Stimulated activated CD8-positive, alpha-beta memory T cell treated with anti-CD3 and anti-CD28 coated beads, Interleukin-12 subunit alpha, Interleukin-12 subunit beta, amount 100 ng/mL, for 24 hours (primary cell): ENCODE measurements around the gene RPTOR.
A peak's percentile ranks its signal among the peaks of the same experiment; 100 is the strongest.

Source experiments
- DNase-seq: peaks from one replicate; pipeline ENCODE4 v3.0.0-alpha.2; 2020; ENCODE audit errors: extremely low read depth

RPTOR gene

GRCh38 chr17:80643326-80644099 lies 98.9 kb downstream of the RPTOR start:
- no peak for DNase-seq

DNA sequence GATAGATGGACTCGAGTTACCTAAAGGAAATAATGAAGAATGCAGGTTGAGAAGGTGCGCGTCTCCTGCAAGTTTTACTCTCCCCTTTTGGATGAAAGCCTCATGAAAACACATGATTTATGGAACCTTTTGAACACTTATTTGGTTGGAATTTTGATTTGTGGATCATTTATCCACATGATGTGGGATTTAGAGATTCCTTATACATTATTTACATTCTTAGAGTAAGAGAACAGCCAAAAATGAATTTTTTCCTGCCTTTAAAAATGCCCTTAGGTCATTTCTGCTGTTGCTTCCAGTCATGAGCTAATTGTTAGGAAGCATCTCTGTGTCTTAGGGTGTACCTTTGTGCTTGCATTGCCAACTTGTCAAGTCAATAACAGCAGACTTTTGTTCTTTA lies 99.9 kb downstream of the RPTOR start:
- no peak for DNase-seq

- DNase-seq, result no peak
These were observed 101.2 kb downstream of the RPTOR start for GRCh38 chr17:80645706-80646325.

GRCh38 chr17:80646328-80646727 lies 101.7 kb downstream of the RPTOR start:
- DNase-seq, result no peak

DNA sequence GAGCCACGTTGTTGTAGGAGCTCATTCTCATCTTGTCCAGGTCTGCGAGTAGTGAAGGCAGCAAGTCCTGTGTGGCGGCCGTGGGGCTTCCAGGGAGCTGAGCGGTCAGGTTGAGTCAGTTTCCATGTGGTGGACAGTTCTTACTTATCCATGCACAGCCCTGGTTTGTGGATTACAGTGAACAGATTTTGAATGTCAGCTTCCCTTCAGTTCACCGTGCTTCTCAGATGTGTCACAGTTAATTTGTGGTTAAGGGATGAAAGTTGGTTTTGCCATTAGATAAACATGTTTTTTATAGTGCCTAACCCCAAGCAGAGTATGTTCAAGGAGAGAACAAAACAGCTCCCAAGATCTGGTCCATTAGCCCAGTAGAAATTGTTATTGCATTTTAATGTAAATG lies 103.1 kb downstream of the RPTOR start:
- DNase-seq, result no peak

GRCh38 chr17:80649200-80649644 lies 104.6 kb downstream of the RPTOR start:
- DNase-seq, result no peak

- DNase-seq, result peak; percentile 53
These were observed 105.2 kb downstream of the RPTOR start for GRCh38 chr17:80649672-80650330.

DNA sequence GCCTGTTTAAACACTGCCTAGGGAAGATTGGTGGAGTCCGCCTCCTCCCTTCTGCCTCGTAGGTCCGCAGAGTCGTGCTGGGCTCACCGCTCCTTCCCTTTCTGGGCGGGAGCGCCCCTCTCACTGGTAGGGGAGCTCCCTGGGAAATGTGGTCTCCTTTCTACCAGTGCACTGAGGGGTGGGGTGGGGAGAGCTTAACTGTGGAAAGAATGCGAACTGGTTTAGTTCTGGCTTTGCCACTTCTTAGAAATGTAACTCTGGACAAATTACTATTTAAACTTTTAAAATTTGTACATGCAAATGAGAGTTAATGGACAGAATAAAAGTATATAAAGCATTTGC lies 105.7 kb downstream of the RPTOR start:
- DNase-seq, result no peak

DNA sequence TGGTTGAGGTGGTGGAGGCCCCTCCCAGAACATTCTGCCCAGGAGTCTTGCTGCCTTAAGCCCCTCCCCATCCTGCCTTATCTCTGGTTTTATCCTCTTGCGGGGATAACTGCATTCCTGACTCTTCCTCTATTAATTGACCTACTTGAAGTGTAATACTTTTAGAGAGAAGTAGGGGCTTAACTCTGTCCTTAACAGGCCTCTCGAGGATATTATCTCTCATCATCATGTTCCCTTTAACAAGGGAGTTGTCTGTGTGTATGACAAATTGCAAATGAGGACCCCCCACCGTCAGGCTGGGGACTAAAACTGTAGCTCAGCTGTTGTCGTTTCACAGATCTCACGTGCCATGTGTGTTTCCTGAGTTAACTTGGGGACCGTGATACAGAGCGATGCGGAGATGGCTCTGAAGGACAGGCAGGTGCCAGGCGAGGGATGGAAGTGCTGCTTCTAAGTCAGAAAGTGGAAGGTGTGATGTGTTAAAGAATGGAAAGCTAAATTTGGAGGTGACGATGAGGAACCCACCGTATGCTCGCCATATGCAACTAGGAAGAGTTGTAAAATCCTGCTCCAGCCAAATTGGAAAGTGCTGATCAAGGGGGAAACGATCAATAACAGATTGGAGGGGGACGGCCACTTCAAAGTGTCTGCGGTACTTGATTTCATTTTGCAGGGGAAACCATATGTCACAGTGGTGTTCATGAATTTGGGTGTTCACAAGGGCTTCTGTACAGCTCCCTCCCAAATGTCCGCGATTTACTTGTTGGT lies 106.3 kb downstream of the RPTOR start:
- no peak for DNase-seq

- no peak for DNase-seq
These were observed 108.2 kb downstream of the RPTOR start for GRCh38 chr17:80652756-80653330.

GRCh38 chr17:80653856-80654255 lies 109.2 kb downstream of the RPTOR start:
- no peak for DNase-seq

GRCh38 chr17:80655608-80656007 lies 111.0 kb downstream of the RPTOR start:
- no peak for DNase-seq

DNA sequence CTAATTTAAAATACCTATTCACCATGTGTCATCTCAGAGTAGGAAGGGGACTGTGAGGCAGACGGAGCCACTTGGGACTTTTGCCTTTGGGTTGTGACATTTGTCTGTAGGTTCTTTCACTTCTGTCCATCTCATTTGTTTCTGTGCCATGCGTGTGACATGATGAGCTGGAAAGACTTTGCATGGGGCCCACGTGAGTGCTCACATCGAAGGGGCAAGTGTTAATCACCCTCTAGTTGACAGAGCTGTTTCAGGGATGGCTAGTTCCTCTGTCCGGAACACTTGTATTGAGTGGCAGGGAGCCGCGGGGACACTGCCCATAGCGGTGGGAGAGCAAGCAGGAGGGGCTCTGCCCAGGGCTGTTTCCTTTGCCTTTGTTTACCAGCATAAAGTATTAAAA lies 112.0 kb downstream of the RPTOR start:
- DNase-seq, result no peak

- DNase-seq, result no peak
These were observed 112.9 kb downstream of the RPTOR start for GRCh38 chr17:80657561-80657960.

DNA sequence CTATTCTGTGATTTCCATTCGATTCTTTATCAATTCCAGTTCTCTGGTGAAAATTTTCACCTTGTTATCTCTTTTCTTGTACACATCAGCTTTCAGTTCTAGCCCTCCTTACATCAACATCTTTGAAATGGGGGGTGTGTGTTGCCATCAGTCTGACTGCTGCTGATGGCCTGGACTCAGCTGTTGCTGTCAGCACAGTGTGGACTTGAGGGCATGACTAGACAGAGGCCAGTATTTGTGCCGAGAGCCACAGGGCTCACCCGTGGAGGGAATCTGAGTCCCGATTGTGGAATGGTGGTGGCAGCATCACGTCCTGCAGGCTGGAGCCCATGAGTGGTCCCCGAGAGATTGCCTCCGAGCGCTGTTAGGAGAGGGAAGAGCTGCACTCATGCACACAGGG lies 114.2 kb downstream of the RPTOR start:
- no peak for DNase-seq

GRCh38 chr17:80659651-80660050 lies 115.0 kb downstream of the RPTOR start:
- no peak for DNase-seq

- DNase-seq, result no peak
These were observed 116.0 kb downstream of the RPTOR start for GRCh38 chr17:80660527-80661198.

- no peak for DNase-seq
These were observed 117.9 kb downstream of the RPTOR start for GRCh38 chr17:80662557-80662956.

GRCh38 chr17:80663781-80664206 lies 119.2 kb downstream of the RPTOR start:
- DNase-seq, result no peak

GRCh38 chr17:80664217-80664790 lies 119.7 kb downstream of the RPTOR start:
- no peak for DNase-seq

DNA sequence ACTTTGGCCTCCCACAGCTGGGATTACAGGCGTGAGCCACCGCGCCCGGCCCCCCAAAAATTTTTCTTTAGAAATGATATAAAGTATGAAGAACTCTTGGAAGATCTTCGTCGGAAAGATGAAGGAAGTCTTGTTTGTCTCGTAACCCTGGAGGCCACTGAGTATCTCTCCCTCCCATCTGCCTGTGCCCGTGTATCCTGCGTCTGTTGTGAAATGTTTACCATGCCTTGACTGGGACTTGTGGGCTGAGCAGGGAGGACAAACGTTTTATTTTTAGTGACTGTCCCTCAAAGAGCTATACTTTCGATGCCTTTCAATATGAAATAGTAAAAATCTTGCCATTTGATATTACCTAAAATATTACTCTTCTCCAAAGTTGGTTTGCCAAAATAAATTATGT lies 121.2 kb downstream of the RPTOR start:
- no peak for DNase-seq
